Measurements from ENCODE around the gene AFMID.
A peak's percentile ranks its signal among the peaks of the same experiment; 100 is the strongest.
"Not testable (repeated sequence)": the region's sequence is repeated elsewhere in the genome, so short reads cannot be mapped to it uniquely, and the experiment has no call there.

AFMID gene

GRCh38 chr17:78154903-78155811 is 32.0 kb upstream of the AFMID start:
- DNase-seq, result peak; percentile 37

GRCh38 chr17:78159575-78160158 is 27.5 kb upstream of the AFMID start:
- no peak for DNase-seq

GRCh38 chr17:78163881-78164747 is 23.0 kb upstream of the AFMID start:
- no peak for DNase-seq

GRCh38 chr17:78164748-78165607 is 22.2 kb upstream of the AFMID start:
- DNase-seq, result no peak

GRCh38 chr17:78166416-78166815 is 20.7 kb upstream of the AFMID start:
- DNase-seq, result no peak

- DNase-seq, result peak; percentile 77
Observed at GRCh38 chr17:78168242-78168902, 18.8 kb upstream of the AFMID start, which contains the start of gene SYNGR2. Gene SYNGR2, plus strand, starts transcription at chr17:78168581. Its CDS starts 36 bp downstream, at chr17:78168617.

GRCh38 chr17:78168903-78169793 is 18.0 kb upstream of the AFMID start:
- DNase-seq, result no peak

GRCh38 chr17:78170692-78171590 is 16.2 kb upstream of the AFMID start:
- DNase-seq, result no peak

GRCh38 chr17:78171591-78172248 is 15.4 kb upstream of the AFMID start:
- not testable (repeated sequence) for DNase-seq

- DNase-seq, result no peak
Observed at GRCh38 chr17:78172249-78173051, 14.7 kb upstream of the AFMID start.

GRCh38 chr17:78173097-78173715 is 14.0 kb upstream of the AFMID start:
- no peak for DNase-seq

GRCh38 chr17:78174346-78174869 is 12.8 kb upstream of the AFMID start:
- no peak for DNase-seq

GRCh38 chr17:78174870-78175642 is 12.1 kb upstream of the AFMID start:
- no peak for DNase-seq

GRCh38 chr17:78175643-78175981 is 11.6 kb upstream of the AFMID start:
- DNase-seq, result no peak

GRCh38 chr17:78176548-78177025 is 10.6 kb upstream of the AFMID start:
- DNase-seq, result peak; percentile 42

- no peak for DNase-seq
Observed at GRCh38 chr17:78179372-78179771, 7.8 kb upstream of the AFMID start.
